ENCODE results near the gene HIKESHI. TPM values are rescaled to one million over a fixed set of nuclear protein-coding genes. Genes with fewer than 3 reads are reported as not detected.
"Not testable (repeated sequence)": the region's sequence is repeated elsewhere in the genome, so short reads cannot be mapped to it uniquely, and the experiment has no call there.

The HIKESHI gene
- total RNA-seq, 4 donors from 2014 or later = 42.0 to 75.9 (median 53.2) TPM

- DNase-seq = no peak
- intact Hi-C loops (cut with DNase I; ENCODE audit: low total_unique reads) = no loop called here
- Histone ChIP-seq H3K36me3 (no peaks in the 10 kb centered on the region), H3K4me1 (no peaks in the 10 kb centered on the region), H3K9me3 (no peaks in the 10 kb centered on the region), H3K4me3 (no peak overlapping the region), H3K27me3 (no peaks in the 10 kb centered on the region), H3K27ac (no peak overlapping the region)
- TF ChIP-seq POLR2A (IDR thresholded peaks at IDR 0.05) = no peak
- TF ChIP-seq, protein P1, sequence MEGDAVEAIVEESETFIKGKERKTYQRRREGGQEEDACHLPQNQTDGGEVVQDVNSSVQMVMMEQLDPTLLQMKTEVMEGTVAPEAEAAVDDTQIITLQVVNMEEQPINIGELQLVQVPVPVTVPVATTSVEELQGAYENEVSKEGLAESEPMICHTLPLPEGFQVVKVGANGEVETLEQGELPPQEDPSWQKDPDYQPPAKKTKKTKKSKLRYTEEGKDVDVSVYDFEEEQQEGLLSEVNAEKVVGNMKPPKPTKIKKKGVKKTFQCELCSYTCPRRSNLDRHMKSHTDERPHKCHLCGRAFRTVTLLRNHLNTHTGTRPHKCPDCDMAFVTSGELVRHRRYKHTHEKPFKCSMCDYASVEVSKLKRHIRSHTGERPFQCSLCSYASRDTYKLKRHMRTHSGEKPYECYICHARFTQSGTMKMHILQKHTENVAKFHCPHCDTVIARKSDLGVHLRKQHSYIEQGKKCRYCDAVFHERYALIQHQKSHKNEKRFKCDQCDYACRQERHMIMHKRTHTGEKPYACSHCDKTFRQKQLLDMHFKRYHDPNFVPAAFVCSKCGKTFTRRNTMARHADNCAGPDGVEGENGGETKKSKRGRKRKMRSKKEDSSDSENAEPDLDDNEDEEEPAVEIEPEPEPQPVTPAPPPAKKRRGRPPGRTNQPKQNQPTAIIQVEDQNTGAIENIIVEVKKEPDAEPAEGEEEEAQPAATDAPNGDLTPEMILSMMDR (IDR thresholded peaks at IDR 0.05) = no peak
These were observed 9.0 kb upstream of the HIKESHI start for GRCh38 chr11:86292912-86293616.

DNA sequence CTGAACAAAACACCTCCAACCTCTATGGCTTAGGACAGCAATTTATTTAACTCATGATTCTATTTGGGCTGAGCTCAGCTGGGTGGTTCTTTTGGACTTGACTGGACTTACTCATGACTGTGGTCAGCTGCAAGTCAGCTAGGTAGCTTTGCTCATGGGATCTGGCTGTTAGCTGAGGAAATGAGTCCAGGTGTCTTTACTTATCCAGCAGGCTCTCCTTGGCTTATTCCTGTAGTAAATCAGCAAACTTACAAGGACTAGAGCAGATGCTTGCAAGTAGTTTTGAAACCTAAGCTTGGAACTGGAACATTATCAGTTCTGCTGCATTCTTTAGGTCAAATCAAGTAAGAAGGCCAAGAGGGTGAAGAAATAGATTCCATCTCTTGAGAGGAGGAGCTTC, 8.0 kb upstream of the HIKESHI start:
- Histone ChIP-seq H3K36me3 (no peaks in the 10 kb centered on the region), H3K27me3 (no peaks in the 10 kb centered on the region), H3K9me3 (no peaks in the 10 kb centered on the region), H3K27ac (no peak overlapping the region), H3K4me1 (no peaks in the 10 kb centered on the region), H3K4me3 (no peak overlapping the region)
- intact Hi-C loops (cut with DNase I; ENCODE audit: low total_unique reads) = no loop called here
- no peak for DNase-seq
- no peak for TF ChIP-seq POLR2A (IDR thresholded peaks at IDR 0.05)
- TF ChIP-seq, protein P1 (IDR thresholded peaks at IDR 0.05) = no peak

DNA sequence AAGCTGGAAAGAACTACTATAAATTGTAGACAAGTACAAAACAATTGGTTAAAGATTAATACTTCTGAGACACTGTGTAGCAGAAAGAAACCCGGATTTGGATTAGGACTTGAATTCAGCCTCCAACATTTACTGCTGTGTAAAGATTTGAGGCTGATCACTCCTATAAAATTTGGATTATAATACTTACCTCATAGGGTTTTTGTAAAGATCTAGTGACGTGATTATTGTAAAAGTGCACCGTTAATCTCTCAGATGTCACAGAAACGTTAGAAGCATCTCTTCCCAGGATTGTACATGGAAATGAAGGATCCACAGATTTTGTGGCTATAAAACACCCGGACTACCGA, 323 bp upstream of the HIKESHI start:
- Histone ChIP-seq H3K4me1 (peaks cover 0 to 3% of the 10 kb centered on the region in 2 donors), H3K4me3 (peak overlapping the region; percentile 76 to 84), H3K27ac (no peak overlapping the region), H3K9me3 (no peaks in the 10 kb centered on the region), H3K27me3 (no peaks in the 10 kb centered on the region), H3K36me3 (no peaks in the 10 kb centered on the region)
- TF ChIP-seq, protein P1 (IDR thresholded peaks at IDR 0.05) = no peak
- no peak for TF ChIP-seq POLR2A (IDR thresholded peaks at IDR 0.05)
- intact Hi-C loops (cut with DNase I; ENCODE audit: low total_unique reads) = no loop called here
- no peak for DNase-seq

GRCh38 chr11:86303257-86303656, 1.2 kb downstream of the HIKESHI start:
- Histone ChIP-seq H3K9me3 (no peaks in the 10 kb centered on the region), H3K4me3 (peak overlapping the region; percentile 76 to 84), H3K36me3 (no peaks in the 10 kb centered on the region), H3K27ac (peak overlapping the region in 1 of 2 donors; percentile 82), H3K4me1 (peaks cover 0 to 3% of the 10 kb centered on the region in 2 donors), H3K27me3 (no peaks in the 10 kb centered on the region)
- intact Hi-C loops (cut with DNase I; ENCODE audit: low total_unique reads) = no loop called here
- DNase-seq = no peak
- TF ChIP-seq POLR2A (IDR thresholded peaks at IDR 0.05) = no peak
- TF ChIP-seq, protein P1 (IDR thresholded peaks at IDR 0.05) = no peak

GRCh38 chr11:86308710-86309109, 6.7 kb downstream of the HIKESHI start:
- DNase-seq; intact Hi-C loops (cut with DNase I; ENCODE audit: low total_unique reads); H3K27me3 ChIP-seq; H3K4me3 ChIP-seq; H3K9me3 ChIP-seq; H3K4me1 ChIP-seq; H3K27ac ChIP-seq; H3K36me3 ChIP-seq: not testable (repeated sequence)

GRCh38 chr11:86313793-86314192, 11.8 kb downstream of the HIKESHI start:
- no peak for TF ChIP-seq POLR2A (IDR thresholded peaks at IDR 0.05)
- TF ChIP-seq, protein P1 (IDR thresholded peaks at IDR 0.05) = no peak
- no peaks in the 10 kb centered on the region for H3K9me3 ChIP-seq
- no peak for DNase-seq
- no peaks in the 10 kb centered on the region for H3K4me1 ChIP-seq
- no peak overlapping the region for H3K4me3 ChIP-seq
- H3K36me3 ChIP-seq = no peaks in the 10 kb centered on the region
- no peak overlapping the region for H3K27ac ChIP-seq
- intact Hi-C loops (cut with DNase I; ENCODE audit: low total_unique reads) = no loop called here
- H3K27me3 ChIP-seq = no peaks in the 10 kb centered on the region
